GM12878 (cell line): ENCODE data around the gene SRM. TPM values are rescaled to one million over a fixed set of nuclear protein-coding genes. Genes with fewer than 3 reads are reported as not detected.
A peak's percentile ranks its signal among the peaks of the same experiment; 100 is the strongest.

Source experiments
- ATAC-seq: fragments of 200-7000 bp; cut with Tn5 transposase; 3 replicates; pipeline ENCODE4 v1.9.1; 2020; ENCODE audit warnings: mild to moderate bottlenecking, moderate library complexity
- BruUV-seq: library from RNA; stranded (reverse); fragments of 400-500 nt; replicated peaks from 2 replicates; lab custom pipeline; 2021; lab: Mats Ljungman, UMichigan
- CTCF ChIA-PET: fragments of 300-600 bp; sonication (Branson Sonifier 250); formaldehyde crosslinking; extraction: SDS; loops from one replicate; lab custom pipeline; 2021; ENCODE audit warnings: inconsistent platforms; lab: Yijun Ruan, JAX
- POLR2A ChIA-PET: fragments of 350-600 bp; formaldehyde crosslinking; extraction: SDS; loops from one replicate; lab custom pipeline; 2021; ENCODE audit warnings: inconsistent platforms; lab: Charles Lee
- RAD21 ChIA-PET: fragments of 300-600 bp; sonication (Branson Sonifier 250); formaldehyde crosslinking; loops from one replicate; lab custom pipeline; 2023; ENCODE audit warnings: antibody characterized with exemption; ENCODE audit not compliant: unreplicated experiment; lab: Charles Lee
- SMC1A ChIA-PET: fragments of 300-600 bp; sonication (Branson Sonifier 250); formaldehyde crosslinking; loops from one replicate; lab custom pipeline; 2023; ENCODE audit not compliant: unreplicated experiment, uncharacterized antibody; lab: Charles Lee
- DNase-seq: peaks from one replicate; pipeline ENCODE4 v3.0.0-alpha.2; 2011; ENCODE audit warnings: low read depth, low spot score
- FAIRE-seq: peaks from 3 replicates; lab custom pipeline; 2011; peaks lifted over from hg19 to GRCh38; lab: Jason Lieb, UNC
- H2AFZ ChIP-seq: 2 replicates; pipeline ENCODE4 v1.6.0; 2011; ENCODE audit warnings: low read depth, low read length, control low read depth; ENCODE audit not compliant: control insufficient read depth
- H3K27ac ChIP-seq: 2 replicates; pipeline ENCODE4 v1.5.1; 2011; ENCODE audit warnings: control low read depth; ENCODE audit not compliant: control insufficient read depth, insufficient read depth
- H3K27me3 ChIP-seq, 2 experiments: replicated peaks in 1 of 2; 2 replicates each; pipeline versions ENCODE4 v1.6.0 to v1.6.1; 2011; ENCODE audit warnings: low read length in 1 of 2; ENCODE audit not compliant: control insufficient read depth in 2 of 2, insufficient read depth in 2 of 2
- H3K36me3 ChIP-seq, 2 experiments: 2 replicates each; pipeline ENCODE4 v1.5.1; 2011; ENCODE audit warnings: low read length in 1 of 2; ENCODE audit not compliant: control insufficient read depth in 2 of 2, insufficient read depth in 2 of 2
- H3K4me1 ChIP-seq: 2 replicates; pipeline ENCODE4 v1.6.1; 2011; ENCODE audit warnings: mild to moderate bottlenecking, low read length, moderate library complexity, mixed read lengths; ENCODE audit not compliant: control insufficient read depth, insufficient read depth
- H3K4me2 ChIP-seq: 2 replicates; pipeline ENCODE4 v1.6.0; 2011; ENCODE audit warnings: control low read depth; ENCODE audit not compliant: control insufficient read depth, insufficient read depth
- H3K4me3 ChIP-seq: fragments of 200-600 bp; sonication (generic); 2 replicates; pipeline ENCODE4 v1.5.1; 2016
- H3K79me2 ChIP-seq: 2 replicates; pipeline ENCODE4 v1.6.0; 2011; ENCODE audit warnings: low read length; ENCODE audit not compliant: control insufficient read depth, insufficient read depth
- H3K9ac ChIP-seq: 2 replicates; pipeline ENCODE4 v1.8.0; 2011; ENCODE audit warnings: low read length, control low read depth, mixed read lengths; ENCODE audit not compliant: control insufficient read depth, insufficient read depth
- H3K9me3 ChIP-seq: replicated peaks from 3 replicates; pipeline ENCODE4 v1.5.1; 2011; ENCODE audit warnings: mild to moderate bottlenecking, low read length; ENCODE audit not compliant: control insufficient read depth, insufficient read depth
- H4K20me1 ChIP-seq: 2 replicates; pipeline ENCODE4 v1.6.0; 2011; ENCODE audit not compliant: control insufficient read depth, insufficient read depth
- BCL3 ChIP-seq: IDR thresholded peaks from 2 replicates; pipeline ENCODE4 v1.6.1; 2011; ENCODE audit warnings: borderline replicate concordance, low read depth, mild to moderate bottlenecking, moderate library complexity, low read length; ENCODE audit not compliant: insufficient read depth, poor library complexity, severe bottlenecking
- EED ChIP-seq: sonication (generic); IDR thresholded peaks from 2 replicates; pipeline ENCODE4 v1.6.1; 2016; ENCODE audit warnings: antibody characterized with exemption, low read depth
- GABPA ChIP-seq: IDR thresholded peaks from 2 replicates; pipeline ENCODE4 v1.6.1; 2014; ENCODE audit warnings: antibody characterized with exemption, low read depth, mild to moderate bottlenecking, inconsistent platforms
- HCFC1 ChIP-seq: fragments of 150-350 bp; IDR thresholded peaks from 2 replicates; pipeline ENCODE4 v1.6.1; 2014; ENCODE audit warnings: low read length
- IKZF1 ChIP-seq: fragments of 450-650 bp; conservative IDR thresholded peaks from 2 replicates; pipeline ENCODE4 v1.6.1; 2017; ENCODE audit warnings: antibody characterized with exemption, mild to moderate bottlenecking
- LARP7 ChIP-seq: fragments of 450-650 bp; IDR thresholded peaks from 2 replicates; pipeline ENCODE4 v1.6.1; 2017; ENCODE audit warnings: mild to moderate bottlenecking
- MYB ChIP-seq: fragments of 150-350 bp; IDR thresholded peaks from 2 replicates; pipeline ENCODE4 v1.6.1; 2014; ENCODE audit warnings: mild to moderate bottlenecking, low read depth, low read length, borderline replicate concordance
- PAX5 ChIP-seq: IDR thresholded peaks from 2 replicates; pipeline ENCODE4 v1.6.1; 2011; ENCODE audit warnings: low read depth, low read length, borderline replicate concordance
- POLR2A ChIP-seq: IDR thresholded peaks from 2 replicates; pipeline ENCODE4 v1.6.1; 2011; ENCODE audit warnings: low read depth, mild to moderate bottlenecking, low read length
- REST ChIP-seq: IDR thresholded peaks from 2 replicates; pipeline ENCODE4 v1.6.1; 2012; ENCODE audit warnings: mild to moderate bottlenecking, low read depth, low read length
- RFX5 ChIP-seq: IDR thresholded peaks from 2 replicates; pipeline ENCODE4 v1.6.1; 2011; ENCODE audit warnings: low read depth, low read length, improper control_type of control experiment
- SREBF2 ChIP-seq: IDR thresholded peaks from 2 replicates; pipeline ENCODE4 v1.6.1; 2012; ENCODE audit warnings: mild to moderate bottlenecking, low read length
- STAT1 ChIP-seq: fragments of 450-650 bp; conservative IDR thresholded peaks from 2 replicates; pipeline ENCODE4 v1.6.1; 2014; ENCODE audit warnings: antibody characterized with exemption, mild to moderate bottlenecking
- SUZ12 ChIP-seq: fragments of 200-600 bp; sonication (generic); IDR thresholded peaks from one replicate; pipeline ENCODE4 v1.6.1; 2018; ENCODE audit warnings: antibody characterized with exemption, mild to moderate bottlenecking; ENCODE audit not compliant: unreplicated experiment
- ZNF24 ChIP-seq: fragments of 450-650 bp; IDR thresholded peaks from 2 replicates; pipeline ENCODE4 v1.6.1; 2017; ENCODE audit warnings: antibody characterized with exemption, mild to moderate bottlenecking
- WGBS: methylation state at CpG from one replicate; pipeline ENCODE4 v1.1.6; 2016; ENCODE audit warnings: low lambda C conversion rate; ENCODE audit not compliant: insufficient replicate concordance, insufficient coverage; ENCODE audit errors: missing lambda C conversion rate; 5-methylcytosine and 5-hydroxymethylcytosine counted together
- in situ Hi-C: fragments of 300-500 bp; cut with MboI; formaldehyde crosslinking; loops from 9 replicates; pipeline ENCODE4 v1.14.3; 2018; ENCODE audit warnings: mixed read lengths
- intact Hi-C: fragments of 100-400 bp; cut with micrococcal nuclease; formaldehyde crosslinking; loops from one replicate; pipeline ENCODE4 v1.14.2; 2022; ENCODE audit not compliant: unreplicated experiment
- polyA plus RNA-seq, 11 experiments: library from polyadenylated mRNA; depleted of rRNA in 4 of 11; unstranded in 6 of 11; stranded (reverse) in 5 of 11; fragments of >200 nt; fragmentation: Nextera tagmentation in 4 of 11; fragmentation: Illumina TruSeq in 1 of 11; extraction: Ambion mirVana in 4 of 11; extraction: Trizol in 1 of 11; gene quantifications; 1 replicate in 1 of 11; 2 replicates in 10 of 11; pipeline versions ENCODE4 v1.2.1 to v1.2.3, GENCODE V29; 2011 to 2016; ENCODE audit warnings: inconsistent platforms in 2 of 11, missing spikeins in 2 of 11, low read depth in 1 of 11
- total RNA-seq, 4 experiments: library from RNA; depleted of rRNA in 3 of 4; stranded (reverse); fragments of >200 nt in 3 of 4; fragmentation: Illumina TruSeq in 1 of 4; extraction: Trizol in 1 of 4; gene quantifications; 2 replicates each; pipeline versions ENCODE4 v1.2.1 to v1.2.3, GENCODE V29; 2013 to 2021
- TF ChIP-seq, protein P1 (sequence below), 3 experiments: IDR thresholded peaks in 2 of 3; conservative IDR thresholded peaks in 1 of 3; 2 replicates each; pipeline ENCODE4 v1.5.1; 2011; ENCODE audit warnings: low read depth in 3 of 3, low read length in 3 of 3, mild to moderate bottlenecking in 3 of 3, control low read depth in 2 of 3, moderate library complexity in 2 of 3, inconsistent platforms in 1 of 3, mixed read lengths in 1 of 3; ENCODE audit not compliant: control insufficient read depth in 2 of 3, insufficient read depth in 1 of 3; ENCODE audit errors: extremely low read depth in 1 of 3

The SRM gene
- total and polyA plus RNA-seq, 10 of the 15 experiments (the other 5 are each of a cell fraction or from before 2014, with no cell fraction given): 16.7 to 255 (median 81.2) TPM

- Histone ChIP-seq H2AFZ (no peak overlapping the region), H3K4me2 (no peak overlapping the region), H3K27ac (no peak overlapping the region), H3K27me3 (no peaks in the 10 kb centered on the region), H3K9me3 (no peaks in the 10 kb centered on the region), H3K4me3 (no peak overlapping the region), H4K20me1 (no peaks in the 10 kb centered on the region), H3K79me2 (peaks cover 8% of the 10 kb centered on the region), H3K36me3 (peaks cover 4% of the 10 kb centered on the region in 2 experiments; a peak in 3 of 4 replicates), H3K9ac (no peak overlapping the region), H3K4me1 (peaks cover 12% of the 10 kb centered on the region)
- no TSS peak for BruUV-seq
- ATAC-seq (peak; percentile 32; the same call in 2 of the 3 replicates), DNase-seq (no peak), FAIRE-seq (no peak)
- ChIA-PET POLR2A (no interaction called here), CTCF (no interaction called here), SMC1A (no interaction called here), RAD21 (interaction anchor here (1.4 kb wide), 1 partner anchor 16 kb away, joined by 5 read pairs; no protein-coding TSS in a partner anchor)
- in situ Hi-C loops: no loop called here
- intact Hi-C loops: no loop called here
- WGBS: 77% methylated on average over 10 of the region's 10 CpGs
- peak; percentile 4; the same call in 1 of the 2 replicates for TF ChIP-seq POLR2A
- TF ChIP-seq, protein P1, sequence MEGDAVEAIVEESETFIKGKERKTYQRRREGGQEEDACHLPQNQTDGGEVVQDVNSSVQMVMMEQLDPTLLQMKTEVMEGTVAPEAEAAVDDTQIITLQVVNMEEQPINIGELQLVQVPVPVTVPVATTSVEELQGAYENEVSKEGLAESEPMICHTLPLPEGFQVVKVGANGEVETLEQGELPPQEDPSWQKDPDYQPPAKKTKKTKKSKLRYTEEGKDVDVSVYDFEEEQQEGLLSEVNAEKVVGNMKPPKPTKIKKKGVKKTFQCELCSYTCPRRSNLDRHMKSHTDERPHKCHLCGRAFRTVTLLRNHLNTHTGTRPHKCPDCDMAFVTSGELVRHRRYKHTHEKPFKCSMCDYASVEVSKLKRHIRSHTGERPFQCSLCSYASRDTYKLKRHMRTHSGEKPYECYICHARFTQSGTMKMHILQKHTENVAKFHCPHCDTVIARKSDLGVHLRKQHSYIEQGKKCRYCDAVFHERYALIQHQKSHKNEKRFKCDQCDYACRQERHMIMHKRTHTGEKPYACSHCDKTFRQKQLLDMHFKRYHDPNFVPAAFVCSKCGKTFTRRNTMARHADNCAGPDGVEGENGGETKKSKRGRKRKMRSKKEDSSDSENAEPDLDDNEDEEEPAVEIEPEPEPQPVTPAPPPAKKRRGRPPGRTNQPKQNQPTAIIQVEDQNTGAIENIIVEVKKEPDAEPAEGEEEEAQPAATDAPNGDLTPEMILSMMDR (IDR thresholded peaks at IDR 0.05 in 2 of 3, conservative IDR thresholded peaks at IDR 0.05 in 1 of 3; ENCODE audit: control insufficient read depth in 2 of 3, extremely low read depth in 1 of 3, insufficient read depth in 1 of 3, low read depth in 3 of 3, low read length in 3 of 3): no peak
- no peak for TF ChIP-seq SREBF2
- TF ChIP-seq ZNF24: no peak
- TF ChIP-seq MYB: no peak
- no peak for TF ChIP-seq LARP7
- no peak for TF ChIP-seq IKZF1
- no peak for TF ChIP-seq EED
- TF ChIP-seq REST: peak; percentile 89
- TF ChIP-seq SUZ12: no peak
- no peak for TF ChIP-seq GABPA
- no peak for TF ChIP-seq BCL3
- no peak for TF ChIP-seq HCFC1
- TF ChIP-seq RFX5: no peak
- TF ChIP-seq PAX5: no peak
- no peak for TF ChIP-seq STAT1
Measured at GRCh38 chr1:11053758-11054137, 6.1 kb downstream of the SRM start.
